Right hindlimb (tissue), 1 donor: Measurements from ENCODE around the gene HRH2.

Source experiments
- DNase-seq: peaks from one replicate; pipeline ENCODE4 v3.0.0-alpha.2; 2018

HRH2 gene

DNA sequence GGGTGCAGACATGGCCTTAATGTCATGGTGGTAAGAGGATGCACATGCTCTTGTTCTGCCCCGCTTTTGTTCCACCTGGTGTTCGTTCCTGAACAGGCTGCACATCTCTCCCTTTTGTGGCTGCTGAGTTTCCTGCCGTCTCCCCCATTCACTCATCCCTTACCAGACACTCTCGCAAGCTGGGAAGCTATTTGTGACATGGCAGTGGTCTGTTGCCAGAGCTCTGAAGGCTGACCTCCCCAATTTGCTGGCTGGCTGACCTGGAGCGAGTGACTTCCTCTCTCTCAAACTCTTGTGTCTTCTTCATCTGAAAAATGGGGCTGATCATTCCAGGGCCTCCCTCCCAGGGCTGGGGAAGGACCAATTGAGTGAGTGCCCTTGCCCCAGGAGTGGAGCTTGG lies 35.9 kb downstream of the HRH2 start:
- DNase-seq = peak; percentile 11

- peak; percentile 17 for DNase-seq
Measured at GRCh38 chr5:175694371-175695160, 36.7 kb downstream of the HRH2 start.

DNA sequence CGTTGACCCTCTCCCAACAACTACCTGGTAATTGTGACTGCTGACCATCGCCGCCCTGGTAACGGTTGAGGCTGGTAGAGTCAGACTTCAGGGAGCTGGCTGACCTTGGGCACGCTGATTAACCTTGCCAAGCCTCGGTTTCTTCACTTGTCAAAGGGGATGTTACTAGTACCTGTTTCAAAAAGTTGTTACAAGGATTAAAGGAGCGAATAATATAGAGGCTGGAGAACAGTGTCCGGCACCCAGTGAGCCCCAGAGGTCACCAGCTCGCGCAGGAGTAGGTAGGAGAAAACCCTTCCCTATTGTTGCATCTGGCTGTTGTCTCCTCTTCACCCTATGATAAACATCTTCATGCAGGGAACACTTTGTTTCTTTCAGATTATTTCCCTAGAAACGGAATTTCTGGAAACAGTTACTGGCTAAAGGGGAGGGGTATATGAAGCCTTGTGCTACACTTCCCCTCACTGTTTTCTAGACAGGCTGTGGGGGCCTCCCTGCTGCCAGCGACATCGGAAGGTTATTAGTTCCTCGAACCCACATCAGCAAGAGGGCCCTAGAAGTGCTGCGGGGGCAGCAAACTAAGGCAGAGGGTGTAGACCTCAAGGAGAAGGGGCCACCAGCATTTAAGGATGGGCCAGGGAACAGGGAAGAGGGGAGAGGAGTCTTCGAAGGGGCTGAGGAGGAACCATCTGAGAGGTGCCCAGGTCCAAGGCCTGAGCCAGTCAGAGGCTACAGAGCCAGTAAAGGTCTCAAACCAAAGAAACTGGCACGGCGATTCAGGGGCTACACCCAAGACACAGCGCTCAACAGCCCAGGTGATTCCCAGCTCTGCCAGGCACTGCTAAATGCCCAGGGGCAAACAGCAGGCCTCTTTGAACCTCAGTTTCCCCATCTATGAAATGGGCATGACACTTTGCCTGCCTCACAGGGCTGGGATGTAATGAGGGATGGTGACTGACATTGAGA lies 37.6 kb downstream of the HRH2 start:
- peak; percentile 13 for DNase-seq

DNA sequence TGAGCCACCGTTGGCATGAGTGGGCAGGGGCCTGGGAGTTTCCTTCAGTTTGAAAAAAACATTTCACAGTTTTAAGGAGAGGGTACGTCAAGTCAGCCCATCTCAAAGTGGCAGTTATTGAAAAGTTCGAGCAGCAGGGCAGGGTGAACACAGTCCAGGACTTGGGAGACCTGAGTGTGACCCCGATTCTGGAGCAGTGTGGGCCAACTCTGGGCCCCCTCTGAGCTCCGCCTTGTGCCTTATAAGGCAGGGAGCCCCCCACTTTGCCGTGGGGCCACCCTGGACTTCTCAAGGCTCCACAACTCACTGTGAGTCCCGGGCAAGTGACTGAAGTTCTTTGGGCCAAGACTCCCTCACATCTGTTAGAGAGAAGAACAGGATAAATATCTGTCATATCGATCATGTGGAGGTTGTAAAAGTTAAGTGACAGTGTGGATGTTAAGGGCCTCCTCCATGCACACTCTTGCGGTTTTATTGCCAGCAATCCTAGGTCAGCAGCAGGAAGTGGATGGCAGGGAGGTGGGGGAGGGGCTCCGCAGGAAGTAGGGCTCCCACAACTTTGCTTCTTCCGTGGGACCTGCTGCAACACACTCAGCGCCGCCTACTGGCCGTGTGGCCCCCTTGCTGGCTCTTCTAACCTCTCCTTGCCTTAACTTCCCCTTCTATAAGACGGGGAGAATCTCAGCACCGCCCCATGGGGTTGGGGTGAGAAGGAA lies 38.4 kb downstream of the HRH2 start:
- peak; percentile 58 for DNase-seq

DNA sequence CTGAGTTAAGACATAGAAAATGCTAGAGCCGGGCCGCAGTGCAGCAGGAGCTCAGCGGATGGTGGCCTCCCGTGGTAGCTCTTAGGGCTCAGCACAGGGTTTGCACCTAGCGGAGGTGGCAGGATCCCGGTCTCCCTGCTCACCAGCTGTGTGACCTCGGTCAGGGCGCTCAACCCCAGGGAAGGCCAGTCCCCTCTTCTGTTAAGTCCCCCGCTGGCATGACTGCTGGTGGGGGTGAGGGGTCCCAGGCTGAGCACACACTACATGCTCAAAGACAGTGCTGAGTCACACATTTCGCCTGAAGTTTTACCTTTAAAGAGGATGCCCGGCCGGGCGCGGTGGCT lies 39.0 kb downstream of the HRH2 start:
- DNase-seq = no peak

DNA sequence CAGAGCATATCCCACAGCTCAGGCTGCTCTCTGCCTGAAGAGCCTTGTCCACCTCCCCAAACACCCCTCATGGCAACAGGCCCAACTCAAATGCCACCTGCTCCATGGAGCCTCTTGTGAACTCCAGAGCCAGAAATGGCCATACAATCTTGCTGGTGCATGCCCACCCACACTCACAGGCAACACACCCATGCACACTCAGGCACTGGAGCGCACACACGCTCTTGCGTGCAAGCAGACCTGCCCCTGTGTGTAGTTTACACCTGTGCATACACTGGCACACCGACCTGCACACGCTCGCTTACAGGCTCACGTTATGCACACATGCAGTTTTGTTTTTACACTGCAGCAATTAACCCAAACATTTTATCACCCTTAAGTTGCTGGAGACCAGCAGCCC lies 40.0 kb downstream of the HRH2 start:
- DNase-seq = peak; percentile 3

DNA sequence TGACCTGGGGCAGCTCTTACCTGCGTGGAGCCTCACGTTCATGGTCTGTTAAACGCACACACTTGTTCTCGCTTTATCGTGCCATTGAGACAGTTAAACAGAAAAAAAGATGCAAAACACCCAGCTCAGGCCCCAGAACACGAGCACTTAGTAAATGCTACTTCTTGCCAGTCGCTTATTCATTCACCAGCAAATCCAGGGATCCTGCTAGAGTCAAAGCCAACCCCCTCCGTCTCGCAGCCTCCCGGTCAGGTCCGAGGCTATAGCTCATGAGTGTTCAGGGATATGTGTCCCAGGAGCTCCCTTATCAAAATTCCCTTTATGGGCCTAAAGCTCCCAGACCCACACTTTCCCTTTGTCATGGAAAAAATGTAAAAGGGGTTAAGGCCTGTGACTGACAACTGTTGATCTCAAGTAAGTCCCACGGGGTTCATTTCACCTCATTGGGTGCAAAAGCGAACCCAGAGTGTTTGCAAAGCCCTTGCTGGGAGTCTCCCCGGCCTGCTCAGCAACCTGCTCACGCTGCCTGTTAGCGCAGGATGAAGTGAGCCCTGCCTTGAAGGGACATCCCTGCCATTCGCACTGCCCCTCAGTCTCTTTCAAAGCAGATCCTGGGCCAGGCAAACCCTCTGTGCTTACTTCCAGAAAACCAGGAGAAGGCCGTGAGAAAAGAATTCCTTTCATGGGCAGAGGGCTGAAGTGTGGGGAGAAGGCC lies 40.7 kb downstream of the HRH2 start:
- peak; percentile 7 for DNase-seq

- peak; percentile 8 for DNase-seq
Measured at GRCh38 chr5:175700991-175701390, 43.1 kb downstream of the HRH2 start.

- DNase-seq = no peak
Measured at GRCh38 chr5:175701797-175702196, 43.9 kb downstream of the HRH2 start.

GRCh38 chr5:175706499-175706898 lies 48.6 kb downstream of the HRH2 start:
- no peak for DNase-seq

DNA sequence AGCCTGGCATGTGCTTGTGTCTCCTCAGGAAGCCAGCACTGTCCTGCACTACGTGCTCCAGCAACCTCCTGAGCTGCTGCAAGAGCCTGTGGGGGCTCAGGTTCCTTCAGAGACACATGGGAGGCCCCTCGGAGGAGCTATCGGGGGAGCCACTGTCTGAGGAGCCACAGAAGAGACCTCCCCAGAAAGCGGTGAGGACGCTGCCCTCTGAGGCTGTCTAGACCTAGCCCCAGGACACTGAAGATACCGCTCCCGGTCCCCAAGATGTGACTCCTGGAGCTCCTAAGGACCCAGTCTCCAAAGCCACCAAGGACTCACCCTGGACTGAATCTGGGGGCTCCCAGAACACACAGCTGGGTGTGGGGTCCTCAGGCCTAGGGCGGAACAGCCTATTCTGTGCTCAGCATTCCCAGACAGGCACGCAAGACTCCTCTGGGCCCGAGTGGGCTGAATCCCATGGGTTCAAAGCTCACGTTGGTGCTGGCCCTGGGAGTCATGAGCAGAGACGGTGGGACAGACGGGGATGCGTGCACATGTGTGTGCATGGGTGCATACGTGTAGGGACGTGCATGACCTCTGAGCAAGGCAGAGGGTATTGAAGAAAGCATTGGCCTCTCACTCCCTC lies 50.0 kb downstream of the HRH2 start:
- DNase-seq = no peak

DNA sequence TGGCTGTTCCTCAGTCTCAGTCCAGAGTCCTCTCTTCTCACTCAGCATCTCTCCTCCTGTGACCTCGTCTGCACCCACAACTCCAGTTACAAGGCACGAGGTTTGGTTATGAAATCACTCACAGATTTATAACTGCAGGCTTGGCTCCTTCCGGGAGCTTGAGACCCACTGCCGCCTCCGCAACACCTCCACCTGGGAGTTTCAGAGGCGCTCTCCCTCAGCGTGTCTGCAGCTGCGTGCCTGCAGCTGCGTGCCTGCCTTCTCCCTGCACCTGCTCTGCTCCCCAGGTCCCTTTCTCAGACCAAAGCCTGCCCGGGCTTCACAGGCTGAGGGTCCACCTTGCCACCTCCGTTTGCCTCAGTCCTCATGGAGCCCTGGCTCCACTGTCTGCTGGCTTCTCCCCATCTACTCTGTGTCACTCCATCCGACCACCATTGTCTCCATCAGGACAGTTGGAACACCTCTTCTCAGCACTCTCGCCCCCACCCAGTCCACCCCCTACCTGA lies 51.5 kb downstream of the HRH2 start:
- peak; percentile 8 for DNase-seq

- DNase-seq = peak; percentile 4
Measured at GRCh38 chr5:175710326-175710725, 52.5 kb downstream of the HRH2 start.

GRCh38 chr5:175711031-175711430 lies 53.2 kb downstream of the HRH2 start:
- DNase-seq = no peak

DNA sequence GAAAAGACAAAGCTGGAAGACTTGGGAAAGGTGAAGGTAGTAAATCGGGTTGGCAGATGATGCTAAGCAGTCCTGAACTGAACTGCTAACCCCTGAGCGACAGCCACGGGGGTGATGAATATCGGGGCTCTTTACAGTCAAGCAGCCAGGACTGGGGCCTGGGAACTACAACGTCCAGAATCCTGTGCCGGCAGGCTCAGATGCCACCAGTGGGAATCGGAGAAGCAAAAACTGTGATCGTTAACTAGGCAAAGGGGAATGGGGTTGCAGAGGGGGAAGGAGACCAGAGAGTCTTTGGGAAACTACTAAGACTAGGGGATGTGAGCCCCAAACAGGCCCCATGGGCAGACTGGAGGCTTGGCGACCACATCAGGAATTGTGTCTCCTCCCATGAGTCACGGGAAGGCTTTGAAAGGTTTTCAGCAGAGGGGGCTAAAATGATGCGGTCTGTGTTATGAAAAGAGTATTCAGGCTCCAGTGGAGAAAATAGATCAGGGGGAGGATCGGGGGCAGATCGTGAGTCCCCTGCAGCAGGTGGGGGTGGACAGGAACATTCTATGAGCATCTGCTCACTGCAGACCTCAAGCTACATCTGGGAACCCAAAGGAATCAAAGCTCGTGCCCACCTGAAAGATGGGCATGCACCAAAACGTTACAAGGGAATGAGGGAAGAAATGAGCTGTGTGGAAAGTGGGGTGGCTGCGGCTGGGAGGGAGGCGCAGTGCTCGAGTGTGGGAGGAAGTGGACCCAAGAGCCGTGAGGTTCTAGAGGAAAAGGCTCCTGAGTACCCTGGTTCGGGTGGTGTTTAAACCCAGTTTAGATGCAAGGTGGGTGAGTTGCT lies 53.8 kb downstream of the HRH2 start:
- DNase-seq = peak; percentile 9

DNA sequence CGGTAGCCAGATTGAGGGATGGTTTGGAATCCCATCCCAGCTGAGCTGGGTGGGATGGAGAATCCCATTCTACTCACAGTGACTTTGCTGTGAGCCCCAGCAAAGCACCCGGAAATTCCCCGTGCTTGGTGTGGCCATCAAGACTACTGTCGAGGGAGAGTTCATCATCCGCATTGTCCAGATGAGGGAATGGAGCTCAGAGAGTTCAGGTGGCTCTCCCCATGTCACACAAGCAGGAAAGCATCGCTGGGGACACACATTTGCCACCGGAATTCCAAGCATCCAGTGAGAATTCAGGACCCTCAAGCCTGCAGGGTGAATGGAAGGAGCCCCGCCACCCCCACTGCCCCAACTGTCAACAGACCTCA lies 54.4 kb downstream of the HRH2 start:
- DNase-seq = no peak

DNA sequence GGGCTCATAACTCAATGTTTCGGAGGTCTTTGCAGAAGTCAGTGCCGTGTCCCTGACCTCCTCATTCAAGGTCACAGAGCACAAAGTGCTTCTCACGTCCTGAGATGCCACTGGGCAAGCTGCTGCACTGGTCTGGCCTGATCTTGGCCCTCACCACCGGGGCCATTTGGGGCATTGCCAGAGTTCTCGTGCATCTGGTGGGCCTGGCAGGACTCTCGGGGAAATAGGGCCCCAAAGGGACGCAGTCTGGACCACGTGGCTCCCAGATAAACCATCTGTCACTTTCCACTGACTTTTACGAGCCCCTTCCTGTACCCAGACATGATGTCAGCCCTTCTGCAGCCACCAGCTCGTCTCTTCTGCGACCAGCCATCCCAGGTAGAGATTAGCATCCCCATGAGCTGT lies 54.8 kb downstream of the HRH2 start:
- DNase-seq = no peak

DNA sequence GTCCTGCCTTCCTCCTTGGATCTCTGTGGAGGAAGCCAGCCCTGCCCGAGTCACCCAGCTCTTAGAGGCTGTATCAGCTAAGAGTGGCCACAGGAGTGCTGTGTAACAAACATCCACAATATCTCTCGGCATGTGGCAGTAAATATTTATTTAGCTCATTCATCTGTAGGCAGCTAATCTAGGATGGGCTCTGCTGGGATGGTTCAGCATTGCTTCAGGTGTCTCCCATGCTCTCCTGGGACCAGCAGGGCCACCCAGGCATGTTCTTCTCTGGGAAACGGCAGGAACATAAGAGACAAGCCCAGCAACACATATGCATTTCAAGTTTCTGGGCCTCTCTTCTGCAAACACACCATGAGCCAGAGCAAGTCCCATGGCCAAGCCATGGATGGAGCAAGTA lies 56.1 kb downstream of the HRH2 start:
- DNase-seq = no peak

GRCh38 chr5:175714479-175715085 lies 56.7 kb downstream of the HRH2 start:
- DNase-seq = no peak
